ENCODE measurements around the gene MAN1A1.

Gene MAN1A1

DNA sequence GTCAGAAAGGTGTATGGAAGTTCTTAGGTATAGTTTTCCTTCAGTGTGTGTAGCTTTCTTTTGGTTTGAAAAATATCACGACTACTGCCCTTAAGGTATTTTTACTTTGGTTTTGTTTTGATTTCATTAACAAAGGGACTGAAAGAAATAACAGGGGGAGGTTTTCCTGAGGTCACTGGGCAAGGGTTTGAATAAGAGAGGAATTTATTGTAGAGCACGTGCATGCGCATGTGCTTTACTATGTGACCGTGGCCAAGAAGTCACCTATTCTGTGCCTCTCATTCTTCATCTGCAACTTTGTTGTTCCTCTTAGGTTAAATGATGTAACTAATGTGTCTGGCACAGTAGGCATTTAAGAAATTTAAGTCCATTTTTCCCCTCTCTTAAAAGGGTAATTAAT is 4.1 kb upstream of the MAN1A1 start:
- H3K79me2 ChIP-seq (ENCODE audit: low read length): peaks cover 20% of the 10 kb centered on the region

DNA sequence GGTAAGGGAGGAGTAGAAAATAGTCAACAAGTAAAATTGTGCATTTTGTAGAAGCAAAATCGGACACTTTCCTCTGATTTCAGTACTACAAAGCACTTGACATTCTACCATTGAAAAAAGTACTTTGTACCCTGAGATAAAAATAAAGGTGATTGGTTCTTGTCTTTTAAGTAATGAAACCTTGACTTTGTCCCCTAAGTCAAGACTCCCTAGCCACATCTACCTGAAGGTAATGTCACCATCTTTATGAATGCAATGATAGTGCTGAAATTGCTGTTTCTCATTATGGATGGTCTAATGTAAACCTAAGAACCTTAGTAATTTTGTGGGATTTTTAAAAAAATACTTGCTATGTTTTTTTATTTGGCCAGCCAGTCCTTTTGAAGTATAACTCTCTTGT is 2.4 kb upstream of the MAN1A1 start:
- Histone ChIP-seq H3K27ac (ENCODE audit: low read length) (no peak overlapping the region), H3K4me1 (ENCODE audit: low read length) (peaks cover 19% of the 10 kb centered on the region; the same call in 1 of the 2 replicates), H3K79me2 (ENCODE audit: low read length) (peaks cover 32% of the 10 kb centered on the region), H4K20me1 (ENCODE audit: insufficient read depth, low read length) (no peaks in the 10 kb centered on the region), H3K9me3 (replicated peaks; ENCODE audit: insufficient read depth, low read length) (no peaks in the 10 kb centered on the region), H3K4me2 (ENCODE audit: low read depth, low read length) (peak overlapping the region; percentile 66; the same call in 1 of the 2 replicates), H2AFZ (ENCODE audit: low read length) (no peak overlapping the region), H3K27me3 (replicated peaks; ENCODE audit: insufficient read depth, low read length) (no peaks in the 10 kb centered on the region), H3K9me2 (replicated peaks; ENCODE audit: insufficient read depth, low read length) (no peaks in the 10 kb centered on the region), H3K36me3 (replicated peaks; ENCODE audit: insufficient read depth, low read length) (no peaks in the 10 kb centered on the region), H3K9ac (ENCODE audit: low read length) (no peak overlapping the region), H3F3A (ENCODE audit: insufficient read depth, low read length) (peaks cover 26% of the 10 kb centered on the region), H3K4me3 (ENCODE audit: low read length) (no peak overlapping the region)
- TF ChIP-seq, protein P1, sequence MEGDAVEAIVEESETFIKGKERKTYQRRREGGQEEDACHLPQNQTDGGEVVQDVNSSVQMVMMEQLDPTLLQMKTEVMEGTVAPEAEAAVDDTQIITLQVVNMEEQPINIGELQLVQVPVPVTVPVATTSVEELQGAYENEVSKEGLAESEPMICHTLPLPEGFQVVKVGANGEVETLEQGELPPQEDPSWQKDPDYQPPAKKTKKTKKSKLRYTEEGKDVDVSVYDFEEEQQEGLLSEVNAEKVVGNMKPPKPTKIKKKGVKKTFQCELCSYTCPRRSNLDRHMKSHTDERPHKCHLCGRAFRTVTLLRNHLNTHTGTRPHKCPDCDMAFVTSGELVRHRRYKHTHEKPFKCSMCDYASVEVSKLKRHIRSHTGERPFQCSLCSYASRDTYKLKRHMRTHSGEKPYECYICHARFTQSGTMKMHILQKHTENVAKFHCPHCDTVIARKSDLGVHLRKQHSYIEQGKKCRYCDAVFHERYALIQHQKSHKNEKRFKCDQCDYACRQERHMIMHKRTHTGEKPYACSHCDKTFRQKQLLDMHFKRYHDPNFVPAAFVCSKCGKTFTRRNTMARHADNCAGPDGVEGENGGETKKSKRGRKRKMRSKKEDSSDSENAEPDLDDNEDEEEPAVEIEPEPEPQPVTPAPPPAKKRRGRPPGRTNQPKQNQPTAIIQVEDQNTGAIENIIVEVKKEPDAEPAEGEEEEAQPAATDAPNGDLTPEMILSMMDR (IDR thresholded peaks at IDR 0.05; ENCODE audit: low read length): no peak
- no peak for TF ChIP-seq EZH2 (optimal IDR thresholded peaks at IDR 0.05; ENCODE audit: low read depth, low read length)
- TF ChIP-seq EZH2phosphoT487 (IDR thresholded peaks at IDR 0.05; ENCODE audit: low read length): no peak
- no peak for DNase-seq

More for the DNA sequence above, 4.1 kb upstream of the MAN1A1 start:
- Histone ChIP-seq H4K20me1 (ENCODE audit: insufficient read depth, low read length) (no peaks in the 10 kb centered on the region), H3K36me3 (replicated peaks; ENCODE audit: insufficient read depth, low read length) (no peaks in the 10 kb centered on the region), H3K4me3 (ENCODE audit: low read length) (no peak overlapping the region), H2AFZ (ENCODE audit: low read length) (no peak overlapping the region), H3K27ac (ENCODE audit: low read length) (no peak overlapping the region), H3F3A (ENCODE audit: insufficient read depth, low read length) (peaks cover 11% of the 10 kb centered on the region), H3K9me2 (replicated peaks; ENCODE audit: insufficient read depth, low read length) (no peaks in the 10 kb centered on the region), H3K9me3 (replicated peaks; ENCODE audit: insufficient read depth, low read length) (no peaks in the 10 kb centered on the region), H3K9ac (ENCODE audit: low read length) (no peak overlapping the region), H3K4me1 (ENCODE audit: low read length) (peaks cover 19% of the 10 kb centered on the region; the same call in 1 of the 2 replicates), H3K27me3 (replicated peaks; ENCODE audit: insufficient read depth, low read length) (no peaks in the 10 kb centered on the region), H3K4me2 (ENCODE audit: low read depth, low read length) (no peak overlapping the region)
- no peak for DNase-seq
- TF ChIP-seq EZH2phosphoT487 (IDR thresholded peaks at IDR 0.05; ENCODE audit: low read length) (no peak), EZH2 (optimal IDR thresholded peaks at IDR 0.05; ENCODE audit: low read depth, low read length) (no peak)
- TF ChIP-seq, protein P1 (IDR thresholded peaks at IDR 0.05; ENCODE audit: low read length): no peak

DNA sequence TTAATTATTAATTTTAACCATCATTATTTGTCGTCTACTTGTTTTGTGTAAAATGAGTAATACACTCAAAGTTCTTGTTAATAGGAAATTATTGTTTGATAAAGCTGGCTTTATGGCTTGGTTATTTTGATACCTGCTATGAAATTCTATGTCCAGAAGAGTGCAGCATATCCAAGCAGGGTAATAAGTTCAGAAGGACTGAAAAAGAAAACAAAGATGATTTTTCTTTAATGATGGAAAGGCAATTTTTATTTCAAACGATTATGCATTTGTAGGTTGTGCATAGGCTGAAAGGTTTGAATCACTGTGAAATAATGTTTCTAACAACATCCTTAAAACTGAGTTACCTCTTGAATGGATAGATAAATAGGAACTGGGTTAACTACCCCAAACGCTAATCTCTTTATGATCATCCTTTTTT is 1.4 kb upstream of the MAN1A1 start:
- Histone ChIP-seq H3K79me2 (ENCODE audit: low read length) (peaks cover 42% of the 10 kb centered on the region), H4K20me1 (ENCODE audit: insufficient read depth, low read length) (no peaks in the 10 kb centered on the region), H3K4me2 (ENCODE audit: low read depth, low read length) (peak overlapping the region; percentile 66), H3K4me3 (ENCODE audit: low read length) (peak overlapping the region; percentile 95), H3K9me3 (replicated peaks; ENCODE audit: insufficient read depth, low read length) (no peaks in the 10 kb centered on the region), H3K27ac (ENCODE audit: low read length) (peak overlapping the region; percentile 90; the same call in 1 of the 2 replicates), H3K27me3 (replicated peaks; ENCODE audit: insufficient read depth, low read length) (no peaks in the 10 kb centered on the region), H3F3A (ENCODE audit: insufficient read depth, low read length) (peaks cover 26% of the 10 kb centered on the region), H3K9ac (ENCODE audit: low read length) (peak overlapping the region; percentile 95), H3K9me2 (replicated peaks; ENCODE audit: insufficient read depth, low read length) (no peaks in the 10 kb centered on the region), H3K36me3 (replicated peaks; ENCODE audit: insufficient read depth, low read length) (no peaks in the 10 kb centered on the region), H2AFZ (ENCODE audit: low read length) (no peak overlapping the region), H3K4me1 (ENCODE audit: low read length) (peaks cover 19% of the 10 kb centered on the region; the same call in 1 of the 2 replicates)
- TF ChIP-seq EZH2phosphoT487 (IDR thresholded peaks at IDR 0.05; ENCODE audit: low read length): no peak
- TF ChIP-seq, protein P1 (IDR thresholded peaks at IDR 0.05; ENCODE audit: low read length): peak; percentile 73
- peak; percentile 65 for DNase-seq

All from MM.1S (cell line).